GM18858 (cell line): ENCODE data around the gene TRIM38.
"Not testable (repeated sequence)": the region's sequence is repeated elsewhere in the genome, so short reads cannot be mapped to it uniquely, and the experiment has no call there.

Experiments
- ATAC-seq: cut with Tn5 transposase; IDR thresholded peaks from one replicate; pipeline ENCODE4 v1.9.1; 2021; ENCODE audit not compliant: unreplicated experiment

TRIM38 gene

GRCh38 chr6:25966711-25967110 is 4.1 kb downstream of the TRIM38 start:
- no peak for ATAC-seq

GRCh38 chr6:25968769-25969168 is 6.2 kb downstream of the TRIM38 start:
- ATAC-seq: no peak

GRCh38 chr6:25971187-25971821 is 8.7 kb downstream of the TRIM38 start:
- ATAC-seq: no peak

GRCh38 chr6:25972128-25972527 is 9.5 kb downstream of the TRIM38 start:
- ATAC-seq: no peak

- no peak for ATAC-seq
These were observed 10.3 kb downstream of the TRIM38 start for GRCh38 chr6:25972902-25973301.

GRCh38 chr6:25973923-25974555 is 11.4 kb downstream of the TRIM38 start:
- ATAC-seq: no peak

GRCh38 chr6:25975923-25976560 is 13.4 kb downstream of the TRIM38 start:
- ATAC-seq: no peak

GRCh38 chr6:25980935-25981334 is 18.3 kb downstream of the TRIM38 start:
- ATAC-seq: no peak

GRCh38 chr6:25981568-25982263 is 19.1 kb downstream of the TRIM38 start:
- no peak for ATAC-seq

GRCh38 chr6:25984265-25984664 is 21.7 kb downstream of the TRIM38 start:
- no peak for ATAC-seq

GRCh38 chr6:25987845-25988244 is 25.2 kb downstream of the TRIM38 start:
- no peak for ATAC-seq

GRCh38 chr6:25990172-25990873 is 27.7 kb downstream of the TRIM38 start:
- ATAC-seq: no peak

- peak; percentile 22 for ATAC-seq
These were observed 29.3 kb downstream of the TRIM38 start for GRCh38 chr6:25991785-25992412.

- ATAC-seq: peak; percentile 81
These were observed 30.1 kb downstream of the TRIM38 start for GRCh38 chr6:25992413-25993340.

GRCh38 chr6:25993341-25993684 is 30.7 kb downstream of the TRIM38 start:
- not testable (repeated sequence) for ATAC-seq

GRCh38 chr6:25995507-25995906 is 32.9 kb downstream of the TRIM38 start:
- no peak for ATAC-seq

GRCh38 chr6:25997921-25998320 is 35.3 kb downstream of the TRIM38 start:
- ATAC-seq: no peak

- no peak for ATAC-seq
These were observed 35.8 kb downstream of the TRIM38 start for GRCh38 chr6:25998379-25998778.

GRCh38 chr6:25999225-25999624 is 36.6 kb downstream of the TRIM38 start:
- not testable (repeated sequence) for ATAC-seq
